Fibroblast of skin of abdomen (primary cell): ENCODE results near the gene ALG1L2.
"Not testable (repeated sequence)": the region's sequence is repeated elsewhere in the genome, so short reads cannot be mapped to it uniquely, and the experiment has no call there.

Source experiments
- DNase-seq: peaks from one replicate; pipeline ENCODE4 v3.0.0-alpha.2; 2013

Gene ALG1L2

DNA sequence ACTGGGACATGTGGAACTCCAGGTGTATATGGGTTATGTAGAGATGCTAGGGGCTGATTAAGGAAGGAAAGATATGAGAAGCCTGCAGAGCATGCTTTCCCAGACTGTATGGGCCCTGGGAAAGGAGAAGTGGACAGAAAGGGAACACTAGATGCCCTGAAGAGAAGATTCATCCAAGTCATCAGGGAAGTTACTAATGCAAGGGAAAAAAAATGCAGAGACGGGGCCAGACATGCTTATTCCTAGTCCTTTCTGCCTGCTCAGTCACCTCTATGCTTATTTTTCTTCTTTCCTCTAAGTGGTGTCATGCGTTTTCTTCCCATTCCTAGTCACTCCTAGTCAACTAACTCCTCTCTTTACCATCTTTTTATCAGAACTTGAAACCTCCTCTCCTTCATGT lies 43.8 kb downstream of the ALG1L2 start:
- not testable (repeated sequence) for DNase-seq

DNA sequence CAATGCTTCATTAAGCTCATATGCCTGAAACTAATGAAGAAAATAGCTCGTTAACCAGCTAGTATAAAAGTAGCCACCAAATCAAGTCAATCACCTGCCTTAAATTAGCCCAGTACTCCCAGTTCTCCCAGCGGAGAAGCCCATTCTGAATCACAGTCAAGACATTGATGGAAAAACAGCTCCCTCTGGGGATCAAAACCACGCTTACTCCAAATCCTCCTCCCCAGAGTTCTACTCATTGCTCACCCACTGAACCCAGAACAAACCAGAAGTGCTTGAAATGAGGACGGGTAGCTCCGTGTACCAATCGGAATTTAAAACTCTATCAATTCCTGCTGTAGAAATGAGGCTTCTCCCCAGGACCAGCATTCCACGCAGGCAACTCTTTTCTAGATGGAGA lies 54.7 kb downstream of the ALG1L2 start:
- DNase-seq, result not testable (repeated sequence)

DNA sequence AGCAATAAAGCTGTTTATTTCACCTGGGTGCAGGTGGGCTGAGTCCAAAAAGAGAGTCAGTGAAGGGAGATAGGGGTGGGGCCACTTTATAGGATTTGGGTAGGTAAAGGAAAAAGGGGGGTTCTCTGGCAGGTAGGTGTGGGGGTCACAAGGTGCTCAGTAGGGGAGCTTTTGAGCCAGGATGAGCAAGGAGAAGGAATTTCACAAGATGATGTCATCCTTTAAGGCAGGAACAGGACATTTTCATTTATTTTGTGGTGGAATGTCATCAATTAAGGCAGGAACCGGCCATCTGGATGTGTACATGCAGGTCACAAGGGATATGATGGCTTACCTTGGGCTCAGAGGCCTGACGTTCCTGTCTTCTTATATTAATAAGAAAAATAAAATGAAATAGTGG lies 56.1 kb downstream of the ALG1L2 start:
- not testable (repeated sequence) for DNase-seq

DNA sequence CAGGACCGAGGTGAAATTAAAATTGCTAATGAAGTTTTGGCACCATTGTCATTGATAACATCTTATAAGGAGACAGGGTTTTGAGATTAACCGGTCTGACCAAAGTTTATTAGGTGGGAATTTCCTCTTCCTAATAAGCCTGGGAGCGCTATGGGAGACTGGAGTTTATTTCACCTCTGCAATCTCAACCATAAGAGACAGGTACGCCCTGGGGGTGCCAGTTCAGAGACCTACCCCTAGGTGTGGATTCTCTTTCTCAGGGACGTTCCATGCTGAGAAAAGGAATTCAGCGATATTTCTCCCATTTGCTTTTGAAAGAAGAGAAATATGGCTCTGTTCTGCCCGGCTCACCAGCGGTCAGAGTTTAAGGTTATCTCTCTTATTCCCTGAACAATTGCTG lies 57.4 kb downstream of the ALG1L2 start:
- not testable (repeated sequence) for DNase-seq

DNA sequence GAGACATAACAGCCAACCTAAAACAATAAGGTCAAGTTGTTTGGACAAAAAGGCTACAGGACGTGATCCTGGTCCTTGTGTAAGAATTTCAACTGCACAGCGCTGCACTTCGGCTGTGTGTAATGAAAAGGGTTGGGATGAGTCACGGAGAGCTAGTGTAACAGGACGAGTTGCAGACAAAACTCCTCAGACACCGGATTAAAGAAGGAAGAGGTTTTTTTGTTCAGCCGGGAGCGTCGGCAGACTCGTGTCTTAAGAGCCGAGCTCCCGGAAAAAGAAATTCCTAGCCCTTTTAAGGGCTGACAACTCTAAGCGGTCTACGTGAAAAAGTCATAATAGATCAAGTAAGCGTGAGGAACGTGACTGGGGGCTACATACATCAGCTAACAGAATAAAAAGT lies 59.1 kb downstream of the ALG1L2 start:
- DNase-seq, result peak; percentile 78

DNA sequence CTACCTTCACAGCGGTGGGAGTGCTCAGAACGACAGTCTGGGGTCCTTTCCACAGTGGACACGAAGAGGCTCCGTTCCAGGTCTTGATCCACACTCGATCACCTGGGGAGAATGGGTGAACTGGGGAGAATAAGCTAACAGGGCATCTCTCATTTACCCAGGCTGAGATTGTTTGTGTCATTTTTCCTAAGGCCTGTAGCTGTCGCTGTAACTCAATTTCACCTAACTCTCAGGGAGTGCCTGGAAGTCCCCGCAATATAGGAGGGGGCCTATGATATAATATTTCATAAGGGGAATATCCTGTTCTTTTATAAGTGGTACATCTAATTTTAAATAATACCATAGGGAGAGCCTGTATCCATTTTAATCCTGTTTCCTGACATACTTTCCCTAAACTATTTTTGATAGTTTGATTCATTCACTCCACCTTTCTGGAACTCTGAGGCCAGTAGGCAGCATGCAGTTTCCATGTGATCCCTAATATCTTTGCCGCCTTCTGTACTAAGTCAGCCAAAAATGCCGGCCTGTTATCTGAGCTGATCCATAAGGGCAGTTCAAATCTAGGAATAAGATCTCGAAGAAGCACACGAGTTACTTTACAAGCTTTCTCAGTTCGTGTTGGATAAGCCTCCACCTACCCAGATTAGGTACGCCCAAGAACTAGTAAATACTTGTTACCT lies 62.2 kb downstream of the ALG1L2 start:
- DNase-seq, result not testable (repeated sequence)

DNA sequence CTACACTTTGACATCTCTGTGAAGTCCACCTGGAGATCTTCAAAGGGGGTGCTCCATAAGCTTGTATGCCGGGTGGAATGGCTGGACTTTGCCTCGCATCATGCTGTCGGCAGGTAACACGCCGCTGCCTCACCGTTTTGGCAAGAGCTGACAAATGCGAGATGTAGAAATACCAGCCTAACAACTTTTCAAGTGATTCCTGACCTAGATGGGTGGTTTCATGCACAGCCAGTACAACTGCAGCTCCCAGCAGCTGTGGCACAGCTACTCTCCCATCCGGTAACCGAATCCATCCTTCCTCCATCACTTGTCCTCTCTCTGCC lies 62.7 kb downstream of the ALG1L2 start:
- not testable (repeated sequence) for DNase-seq

DNA sequence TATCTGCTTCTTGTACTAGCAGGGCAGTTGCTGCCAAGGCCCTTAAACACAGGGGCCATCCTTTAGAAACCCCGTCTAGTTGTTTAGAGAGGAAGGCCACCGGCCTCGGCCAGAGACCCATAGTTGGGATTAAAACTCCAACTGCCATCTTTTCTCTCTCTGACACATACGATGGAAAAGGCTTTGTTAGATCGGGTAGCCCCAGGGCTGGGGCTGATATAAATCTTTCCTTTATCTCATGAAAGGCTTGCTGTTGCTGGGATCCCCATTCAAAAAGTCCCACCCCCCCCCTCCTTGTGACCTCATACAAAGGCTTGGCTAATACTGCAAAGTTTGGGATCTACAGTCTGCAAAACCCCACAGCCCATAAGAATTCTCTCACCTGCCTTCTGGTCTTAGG lies 63.8 kb downstream of the ALG1L2 start:
- not testable (repeated sequence) for DNase-seq

DNA sequence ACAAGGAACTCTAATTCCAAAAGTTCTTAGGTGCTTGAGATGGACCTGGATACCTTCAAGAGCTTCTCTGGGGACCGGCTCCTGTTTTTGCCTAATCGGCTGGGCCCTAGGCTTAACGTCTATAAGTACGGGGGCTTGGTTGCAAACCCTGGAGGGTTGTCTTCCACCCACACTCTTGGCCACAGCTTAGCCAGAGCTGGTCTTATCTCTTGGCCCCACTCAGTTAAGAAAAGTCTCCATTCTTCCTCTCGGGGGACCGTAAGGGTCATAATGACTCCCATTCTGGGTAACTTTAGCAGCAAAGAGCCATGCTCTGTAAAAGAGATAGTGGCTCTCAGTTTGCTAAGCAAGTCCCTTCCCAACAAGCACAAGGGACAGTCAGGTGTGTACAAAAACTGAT lies 64.8 kb downstream of the ALG1L2 start:
- not testable (repeated sequence) for DNase-seq
